HFFc6 (cell line): ENCODE results near the gene CACNA1H. TPM values are rescaled to one million over a fixed set of nuclear protein-coding genes. Genes with fewer than 3 reads are reported as not detected.
A peak's percentile ranks its signal among the peaks of the same experiment; 100 is the strongest.

Experiments used
- DNase-seq: peaks from one replicate; pipeline ENCODE4 v3.0.0-alpha.2; 2018
- H3K27ac Mint-ChIP-seq: 2 replicates; pipeline ENCODE4 v1.8.0; 2020; ENCODE audit warnings: mild to moderate bottlenecking, mixed read lengths
- H3K27me3 Mint-ChIP-seq: 2 replicates; pipeline ENCODE4 v1.8.0; 2021; ENCODE audit warnings: mild to moderate bottlenecking, moderate library complexity, mixed read lengths; ENCODE audit not compliant: insufficient read depth
- H3K36me3 Mint-ChIP-seq: 2 replicates; pipeline ENCODE4 v1.8.0; 2021; ENCODE audit warnings: low read depth, mixed read lengths
- H3K4me1 Mint-ChIP-seq: 2 replicates; pipeline ENCODE4 v1.8.0; 2020; ENCODE audit warnings: low read depth, mixed read lengths
- H3K4me3 Mint-ChIP-seq: 2 replicates; pipeline ENCODE4 v1.8.0; 2020; ENCODE audit warnings: mild to moderate bottlenecking, moderate library complexity, mixed read lengths
- H3K9me3 Mint-ChIP-seq: 2 replicates; pipeline ENCODE4 v1.8.0; 2020; ENCODE audit warnings: mild to moderate bottlenecking, mixed read lengths
- CTCF ChIP-seq: fragments of 200-600 bp; sonication (generic); IDR thresholded peaks from 2 replicates; pipeline ENCODE4 v1.5.0; 2021; ENCODE audit warnings: antibody characterized with exemption, mild to moderate bottlenecking
- total RNA-seq, 6 experiments: library from RNA; stranded (reverse); fragmentation: NEBNext Ultra II Directional; extraction: Animal tissue kit (Norgen Biotek cat#: 25700); gene quantifications; 2 replicates in 1 of 6; 3 replicates in 5 of 6; pipeline ENCODE4 v1.2.3, GENCODE V29; 2021

Gene CACNA1H
- total RNA-seq, 6 experiments from 2014 or later, result 0.03 to 0.05 TPM; not detected in 4

- H3K4me3 Mint-ChIP-seq, result no peak overlapping the region
- H3K9me3 Mint-ChIP-seq, result no peaks in the 10 kb centered on the region
- no peaks in the 10 kb centered on the region for H3K36me3 Mint-ChIP-seq
- no peak overlapping the region for H3K27ac Mint-ChIP-seq
- no peak for TF ChIP-seq CTCF
- no peaks in the 10 kb centered on the region for H3K4me1 Mint-ChIP-seq
- no peaks in the 10 kb centered on the region; the same call in 1 of the 2 replicates for H3K27me3 Mint-ChIP-seq
- DNase-seq, result no peak
Observed at GRCh38 chr16:1123525-1124230, 29.2 kb upstream of the CACNA1H start.

GRCh38 chr16:1124291-1124690, 28.6 kb upstream of the CACNA1H start:
- no peak overlapping the region for H3K4me3 Mint-ChIP-seq
- H3K27ac Mint-ChIP-seq, result no peak overlapping the region
- no peaks in the 10 kb centered on the region for H3K4me1 Mint-ChIP-seq
- no peaks in the 10 kb centered on the region for H3K9me3 Mint-ChIP-seq
- no peak for TF ChIP-seq CTCF
- DNase-seq, result no peak
- H3K36me3 Mint-ChIP-seq, result no peaks in the 10 kb centered on the region
- no peaks in the 10 kb centered on the region; the same call in 1 of the 2 replicates for H3K27me3 Mint-ChIP-seq

GRCh38 chr16:1124795-1125194, 28.1 kb upstream of the CACNA1H start:
- Mint-ChIP-seq H3K4me3 (no peak overlapping the region), H3K9me3 (no peaks in the 10 kb centered on the region), H3K36me3 (no peaks in the 10 kb centered on the region), H3K27ac (no peak overlapping the region), H3K27me3 (no peaks in the 10 kb centered on the region; the same call in 1 of the 2 replicates), H3K4me1 (no peaks in the 10 kb centered on the region)
- no peak for DNase-seq
- no peak for TF ChIP-seq CTCF

- Mint-ChIP-seq H3K4me3 (no peak overlapping the region), H3K27ac (no peak overlapping the region), H3K36me3 (no peaks in the 10 kb centered on the region), H3K4me1 (no peaks in the 10 kb centered on the region), H3K27me3 (no peaks in the 10 kb centered on the region; the same call in 1 of the 2 replicates), H3K9me3 (no peaks in the 10 kb centered on the region)
- DNase-seq, result peak; percentile 12
- no peak for TF ChIP-seq CTCF
Observed at GRCh38 chr16:1125471-1125870, 27.4 kb upstream of the CACNA1H start.

GRCh38 chr16:1126044-1126443, 26.9 kb upstream of the CACNA1H start:
- no peak for TF ChIP-seq CTCF
- Mint-ChIP-seq H3K27me3 (no peaks in the 10 kb centered on the region; the same call in 1 of the 2 replicates), H3K9me3 (no peaks in the 10 kb centered on the region), H3K4me3 (no peak overlapping the region), H3K36me3 (no peaks in the 10 kb centered on the region), H3K4me1 (no peaks in the 10 kb centered on the region), H3K27ac (no peak overlapping the region)
- no peak for DNase-seq
